Measurements from ENCODE around the gene TMEM120B.

GRCh38 chr12:121715862-121716435 is 3.4 kb downstream of the TMEM120B start:
- TF ChIP-seq, protein P1, sequence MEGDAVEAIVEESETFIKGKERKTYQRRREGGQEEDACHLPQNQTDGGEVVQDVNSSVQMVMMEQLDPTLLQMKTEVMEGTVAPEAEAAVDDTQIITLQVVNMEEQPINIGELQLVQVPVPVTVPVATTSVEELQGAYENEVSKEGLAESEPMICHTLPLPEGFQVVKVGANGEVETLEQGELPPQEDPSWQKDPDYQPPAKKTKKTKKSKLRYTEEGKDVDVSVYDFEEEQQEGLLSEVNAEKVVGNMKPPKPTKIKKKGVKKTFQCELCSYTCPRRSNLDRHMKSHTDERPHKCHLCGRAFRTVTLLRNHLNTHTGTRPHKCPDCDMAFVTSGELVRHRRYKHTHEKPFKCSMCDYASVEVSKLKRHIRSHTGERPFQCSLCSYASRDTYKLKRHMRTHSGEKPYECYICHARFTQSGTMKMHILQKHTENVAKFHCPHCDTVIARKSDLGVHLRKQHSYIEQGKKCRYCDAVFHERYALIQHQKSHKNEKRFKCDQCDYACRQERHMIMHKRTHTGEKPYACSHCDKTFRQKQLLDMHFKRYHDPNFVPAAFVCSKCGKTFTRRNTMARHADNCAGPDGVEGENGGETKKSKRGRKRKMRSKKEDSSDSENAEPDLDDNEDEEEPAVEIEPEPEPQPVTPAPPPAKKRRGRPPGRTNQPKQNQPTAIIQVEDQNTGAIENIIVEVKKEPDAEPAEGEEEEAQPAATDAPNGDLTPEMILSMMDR (IDR thresholded peaks at IDR 0.05; ENCODE audit: borderline replicate concordance, extremely low read depth, low read length, poor library complexity, severe bottlenecking): no peak
- TF ChIP-seq EZH2 (IDR thresholded peaks at IDR 0.05; ENCODE audit: borderline replicate concordance, low read depth, low read length, severe bottlenecking): no peak

Measured in DND-41 (cell line).